ENCODE data around the gene RTKN. TPM values are rescaled to one million over a fixed set of nuclear protein-coding genes. Genes with fewer than 3 reads are reported as not detected.

RTKN gene
- total RNA-seq, 1 donor: 15.7 TPM

DNA sequence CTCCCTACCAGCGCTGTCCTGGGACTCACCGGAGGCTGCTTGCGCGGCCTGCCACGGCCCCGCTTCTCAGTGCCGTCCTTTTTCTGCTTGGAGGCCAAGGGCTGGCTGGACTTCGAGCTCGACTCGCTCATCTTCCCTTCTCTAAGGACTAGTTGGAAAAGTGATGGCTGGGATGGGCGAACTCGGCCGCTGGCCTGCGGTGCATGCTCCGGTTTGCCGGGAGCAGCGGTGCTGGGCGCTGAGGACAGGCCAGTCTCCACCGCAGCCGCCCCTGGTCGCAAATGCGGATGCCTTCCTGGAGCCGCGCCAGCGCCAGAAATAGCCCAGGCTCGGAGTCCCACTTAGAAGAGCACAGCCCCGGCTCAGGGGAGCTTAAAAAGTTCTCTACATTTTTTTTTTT, 23.4 kb downstream of the RTKN start:
- no peak for DNase-seq (ENCODE audit: low read depth)
- TF ChIP-seq, protein P1, sequence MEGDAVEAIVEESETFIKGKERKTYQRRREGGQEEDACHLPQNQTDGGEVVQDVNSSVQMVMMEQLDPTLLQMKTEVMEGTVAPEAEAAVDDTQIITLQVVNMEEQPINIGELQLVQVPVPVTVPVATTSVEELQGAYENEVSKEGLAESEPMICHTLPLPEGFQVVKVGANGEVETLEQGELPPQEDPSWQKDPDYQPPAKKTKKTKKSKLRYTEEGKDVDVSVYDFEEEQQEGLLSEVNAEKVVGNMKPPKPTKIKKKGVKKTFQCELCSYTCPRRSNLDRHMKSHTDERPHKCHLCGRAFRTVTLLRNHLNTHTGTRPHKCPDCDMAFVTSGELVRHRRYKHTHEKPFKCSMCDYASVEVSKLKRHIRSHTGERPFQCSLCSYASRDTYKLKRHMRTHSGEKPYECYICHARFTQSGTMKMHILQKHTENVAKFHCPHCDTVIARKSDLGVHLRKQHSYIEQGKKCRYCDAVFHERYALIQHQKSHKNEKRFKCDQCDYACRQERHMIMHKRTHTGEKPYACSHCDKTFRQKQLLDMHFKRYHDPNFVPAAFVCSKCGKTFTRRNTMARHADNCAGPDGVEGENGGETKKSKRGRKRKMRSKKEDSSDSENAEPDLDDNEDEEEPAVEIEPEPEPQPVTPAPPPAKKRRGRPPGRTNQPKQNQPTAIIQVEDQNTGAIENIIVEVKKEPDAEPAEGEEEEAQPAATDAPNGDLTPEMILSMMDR (IDR thresholded peaks at IDR 0.05; ENCODE audit: insufficient read depth, low read length): no peak
- no peak overlapping the region for H3K4me3 ChIP-seq (ENCODE audit: low read depth, low read length)

DNA sequence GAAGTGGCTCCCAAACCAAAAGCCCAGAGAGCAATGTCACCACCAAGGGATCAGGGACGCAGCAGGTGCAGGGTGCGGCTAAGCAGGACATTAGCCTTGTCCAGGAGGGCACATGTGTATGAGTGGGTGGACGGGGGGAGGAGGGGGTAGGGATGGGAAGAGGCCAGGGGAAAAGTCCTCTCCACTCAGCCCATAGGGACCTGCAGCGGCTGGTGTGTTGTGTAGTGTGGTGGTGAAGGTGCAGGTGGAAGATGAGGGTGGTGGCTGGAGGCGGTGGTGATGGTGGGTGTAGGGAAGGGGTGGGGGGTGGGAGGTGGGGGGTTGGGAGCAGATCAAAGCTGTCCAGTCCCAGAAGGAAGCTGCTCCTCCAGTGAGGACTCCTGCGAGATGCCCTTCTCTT, 24.0 kb downstream of the RTKN start:
- TF ChIP-seq, protein P1 (IDR thresholded peaks at IDR 0.05; ENCODE audit: insufficient read depth, low read length): no peak
- no peak overlapping the region for H3K4me3 ChIP-seq (ENCODE audit: low read depth, low read length)
- DNase-seq (ENCODE audit: low read depth): no peak

DNA sequence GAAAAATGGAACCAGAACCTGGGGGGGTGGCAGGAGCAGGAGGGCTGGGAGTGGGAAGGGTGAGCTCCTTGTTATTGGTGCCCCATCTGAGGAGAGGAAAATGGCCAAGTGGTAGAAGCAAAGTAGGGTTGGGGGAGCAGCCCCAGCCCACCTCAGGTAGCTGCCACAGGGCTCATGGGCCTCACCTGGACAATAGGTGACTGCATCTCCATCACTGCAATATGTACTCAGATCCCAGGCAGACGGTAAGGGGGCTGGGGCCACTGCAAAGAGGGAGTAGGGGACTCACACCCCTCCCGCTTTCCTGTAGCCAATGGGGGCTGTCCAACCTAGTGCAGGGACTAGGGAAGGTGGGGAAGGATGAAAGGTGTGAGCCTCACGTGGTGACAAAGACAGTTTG, 24.5 kb downstream of the RTKN start:
- no peak overlapping the region for H3K4me3 ChIP-seq (ENCODE audit: low read depth, low read length)
- TF ChIP-seq, protein P1 (IDR thresholded peaks at IDR 0.05; ENCODE audit: insufficient read depth, low read length): no peak
- no peak for DNase-seq (ENCODE audit: low read depth)

DNA sequence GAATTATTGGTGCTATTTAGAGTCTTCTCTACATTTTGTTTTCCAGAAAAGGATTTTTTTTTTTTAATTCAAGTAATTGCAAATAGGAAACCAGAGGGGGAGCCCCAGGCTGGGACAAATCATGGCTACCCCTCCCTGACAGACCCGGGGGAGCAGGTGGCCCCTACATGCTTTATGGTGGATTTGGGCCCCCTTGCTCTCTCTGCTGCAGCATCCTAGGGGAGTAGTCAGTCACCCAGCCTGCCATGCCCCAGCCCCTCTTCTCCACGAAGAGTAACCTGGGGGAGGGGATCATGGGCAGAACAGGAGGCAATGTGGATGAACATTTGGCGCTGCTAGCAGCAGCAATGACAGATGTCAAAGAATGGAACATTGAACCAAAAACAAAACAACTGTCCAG, 25.0 kb downstream of the RTKN start:
- TF ChIP-seq, protein P1 (IDR thresholded peaks at IDR 0.05; ENCODE audit: insufficient read depth, low read length): peak; percentile 2
- no peak overlapping the region for H3K4me3 ChIP-seq (ENCODE audit: low read depth, low read length)
- no peak for DNase-seq (ENCODE audit: low read depth)

DNA sequence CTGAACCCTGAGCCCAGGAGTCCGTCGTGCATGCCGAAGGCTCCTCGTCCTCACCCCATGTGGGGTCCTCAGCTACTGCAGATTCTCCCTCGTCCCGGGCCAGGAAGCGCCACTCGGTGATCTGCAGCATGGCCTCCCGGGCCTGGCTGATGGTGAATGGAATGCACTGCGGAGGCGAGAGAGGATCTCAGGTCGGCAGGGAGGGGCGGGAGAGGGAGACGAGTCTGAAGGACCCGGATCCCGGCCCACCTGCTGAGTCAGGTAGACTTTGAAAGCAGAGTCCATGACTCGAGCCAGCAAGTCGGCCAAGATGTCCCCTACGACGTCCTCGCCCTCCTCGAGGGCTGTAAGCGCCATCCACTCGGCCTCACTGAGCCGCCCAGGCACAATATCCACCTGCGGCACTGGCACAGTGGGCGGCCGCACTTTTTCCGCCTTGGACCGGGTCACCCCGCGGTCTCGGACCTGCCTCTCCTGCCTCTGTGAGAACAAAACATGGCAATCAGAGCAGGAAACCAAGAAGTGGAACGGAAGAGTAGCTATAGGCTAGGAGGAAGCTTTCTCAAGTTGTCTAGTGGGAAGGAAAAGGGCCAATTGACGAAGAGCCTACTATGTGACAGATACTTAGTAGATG, 25.9 kb downstream of the RTKN start:
- TF ChIP-seq, protein P1 (IDR thresholded peaks at IDR 0.05; ENCODE audit: insufficient read depth, low read length): no peak
- no peak for DNase-seq (ENCODE audit: low read depth)
- no peak overlapping the region for H3K4me3 ChIP-seq (ENCODE audit: low read depth, low read length)

DNA sequence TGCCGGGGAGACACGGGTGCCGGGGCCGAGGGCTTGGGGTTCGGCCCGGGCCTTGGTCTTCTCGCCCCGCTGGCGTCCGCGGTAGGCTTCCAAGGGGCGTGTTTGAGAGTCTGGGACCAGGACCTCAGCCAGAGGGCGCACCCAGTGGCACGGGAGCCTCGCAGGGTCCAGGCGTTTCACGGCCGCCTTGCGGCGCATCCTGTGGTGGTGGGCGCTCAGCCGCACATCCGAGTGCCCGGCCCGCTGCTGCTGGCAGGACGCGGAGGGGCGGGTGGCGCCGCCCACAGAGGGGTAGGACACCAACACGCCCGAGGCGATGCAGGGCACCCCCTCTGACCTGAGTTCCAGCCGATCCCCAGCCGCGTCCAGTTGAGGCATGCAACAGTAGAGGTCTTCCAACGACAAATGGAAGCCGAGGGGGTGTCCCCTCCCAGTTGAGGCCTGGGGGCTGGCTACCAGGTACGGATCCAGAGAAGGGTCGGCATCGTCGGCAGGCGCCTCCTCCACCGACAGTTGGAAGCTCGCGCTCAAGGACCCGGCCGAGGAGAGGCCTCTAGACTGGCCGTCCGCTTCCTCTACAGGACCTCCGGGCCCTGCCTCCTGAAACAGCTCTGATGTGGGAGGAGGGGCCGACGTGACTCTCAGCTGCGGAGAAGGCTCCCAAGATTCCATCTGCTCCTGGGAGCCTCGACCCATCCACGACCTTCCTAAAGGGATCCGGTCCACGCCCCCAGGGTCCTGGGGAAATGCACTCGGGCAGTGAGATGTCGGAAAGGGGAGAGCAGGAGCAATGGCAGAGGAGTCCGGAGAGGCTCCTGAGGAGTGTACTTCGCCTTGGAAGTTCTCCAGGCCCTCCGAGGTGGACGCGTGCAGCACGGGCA, 26.6 kb downstream of the RTKN start:
- no peak for DNase-seq (ENCODE audit: low read depth)
- TF ChIP-seq, protein P1 (IDR thresholded peaks at IDR 0.05; ENCODE audit: insufficient read depth, low read length): peak; percentile 23
- H3K4me3 ChIP-seq (ENCODE audit: low read depth, low read length): peak overlapping the region; percentile 44

All from fibroblast of the aortic adventitia (primary cell).